Thymus (tissue), 11 donors: ENCODE measurements around the gene TALDO1. TPM values are rescaled to one million over a fixed set of nuclear protein-coding genes. Genes with fewer than 3 reads are reported as not detected.

Source experiments
- DNase-seq, 9 donors: peaks; one replicate each; pipeline ENCODE4 v3.0.0-alpha.2; 2013; ENCODE audit warnings: low spot score in 9 of 9, low read depth in 6 of 9, missing footprints in 1 of 9
- H3K27ac ChIP-seq, 2 donors: one replicate each; pipeline ENCODE4 v1.5.1; 2013; ENCODE audit warnings: control low read depth in 1 of 2, low read depth in 1 of 2, low read length in 1 of 2, mild to moderate bottlenecking in 1 of 2, moderate library complexity in 1 of 2
- H3K27me3 ChIP-seq, 2 donors: one replicate each; pipeline ENCODE4 v1.5.1; 2013; ENCODE audit warnings: low read length in 1 of 2; ENCODE audit not compliant: control insufficient read depth in 2 of 2, insufficient read depth in 1 of 2
- H3K36me3 ChIP-seq, 2 donors: one replicate each; pipeline ENCODE4 v1.5.1; 2013; ENCODE audit warnings: low read length in 1 of 2, mild to moderate bottlenecking in 1 of 2, moderate library complexity in 1 of 2; ENCODE audit not compliant: control insufficient read depth in 2 of 2, insufficient read depth in 2 of 2
- H3K4me1 ChIP-seq, 2 donors: one replicate each; pipeline ENCODE4 v1.5.1; 2013; ENCODE audit warnings: low read length in 2 of 2; ENCODE audit not compliant: control insufficient read depth in 2 of 2, insufficient read depth in 2 of 2
- H3K4me3 ChIP-seq, 2 donors: one replicate each; pipeline ENCODE4 v1.5.1; 2013; ENCODE audit warnings: low read length in 2 of 2, control low read depth in 1 of 2, mild to moderate bottlenecking in 1 of 2
- H3K9me3 ChIP-seq, 2 donors: one replicate each; pipeline ENCODE4 v1.5.1; 2013; ENCODE audit warnings: low read length in 1 of 2, mild to moderate bottlenecking in 1 of 2; ENCODE audit not compliant: control insufficient read depth in 2 of 2, insufficient read depth in 1 of 2
- WGBS: extraction: QIAGEN DNeasy Blood & Tissue Kit; methylation state at CpG from one replicate; pipeline ENCODE4 v1.1.7; 2013; 5-methylcytosine and 5-hydroxymethylcytosine counted together
- polyA plus RNA-seq: library from polyadenylated mRNA; stranded (reverse); fragments of 200-250 nt; gene quantifications from one replicate; pipeline ENCODE4 v1.2.3, GENCODE V29; 2013
- total RNA-seq: library from RNA; stranded (reverse); fragments of 120-200 nt; gene quantifications from one replicate; pipeline ENCODE4 v1.2.4, GENCODE V29; 2013
- donor health status: healthy.

The TALDO1 gene
- total and polyA plus RNA-seq, 2 donors: 115 to 141 TPM

- Histone ChIP-seq H3K4me1 (no peaks in the 10 kb centered on the region), H3K27me3 (no peaks in the 10 kb centered on the region), H3K36me3 (peaks cover 54 to 68% of the 10 kb centered on the region in 2 donors), H3K9me3 (no peaks in the 10 kb centered on the region), H3K27ac (no peak overlapping the region), H3K4me3 (no peak overlapping the region)
- DNase-seq: no peak
- 95% methylated on average over 23 of the region's 23 CpGs for WGBS
Observed at GRCh38 chr11:769887-770641, 22.8 kb downstream of the TALDO1 start.

GRCh38 chr11:770642-771616, 23.7 kb downstream of the TALDO1 start:
- Histone ChIP-seq H3K9me3 (no peaks in the 10 kb centered on the region), H3K36me3 (peaks cover 48 to 64% of the 10 kb centered on the region in 2 donors), H3K27ac (no peak overlapping the region), H3K4me1 (no peaks in the 10 kb centered on the region), H3K27me3 (no peaks in the 10 kb centered on the region), H3K4me3 (no peak overlapping the region)
- no peak for DNase-seq
- 97% methylated on average over 32 of the region's 32 CpGs for WGBS

GRCh38 chr11:771617-772204, 24.4 kb downstream of the TALDO1 start:
- Histone ChIP-seq H3K4me3 (no peak overlapping the region), H3K27ac (no peak overlapping the region), H3K27me3 (no peaks in the 10 kb centered on the region), H3K4me1 (peaks cover 6 to 7% of the 10 kb centered on the region in 2 donors), H3K9me3 (no peaks in the 10 kb centered on the region), H3K36me3 (peaks cover 41 to 57% of the 10 kb centered on the region in 2 donors)
- DNase-seq: no peak
- WGBS: 96% methylated on average over 15 of the region's 15 CpGs

GRCh38 chr11:772429-773390, 25.4 kb downstream of the TALDO1 start:
- H3K4me1 ChIP-seq: peaks cover 6 to 8% of the 10 kb centered on the region in 2 donors
- no peak overlapping the region for H3K27ac ChIP-seq
- H3K9me3 ChIP-seq: no peaks in the 10 kb centered on the region
- H3K36me3 ChIP-seq: peaks cover 40 to 49% of the 10 kb centered on the region in 2 donors
- H3K27me3 ChIP-seq: no peaks in the 10 kb centered on the region
- no peak for DNase-seq
- 96% methylated on average over 34 of the region's 34 CpGs for WGBS
- no peak overlapping the region for H3K4me3 ChIP-seq

- Histone ChIP-seq H3K4me3 (no peak overlapping the region), H3K36me3 (peaks cover 40 to 49% of the 10 kb centered on the region in 2 donors), H3K9me3 (no peaks in the 10 kb centered on the region), H3K27ac (no peak overlapping the region), H3K27me3 (no peaks in the 10 kb centered on the region), H3K4me1 (peaks cover 11 to 14% of the 10 kb centered on the region in 2 donors)
- DNase-seq: no peak
- WGBS: 97% methylated on average over 5 of the region's 5 CpGs
Observed at GRCh38 chr11:773425-773824, 26.2 kb downstream of the TALDO1 start.

GRCh38 chr11:773830-774229, 26.6 kb downstream of the TALDO1 start:
- WGBS: 97% methylated on average over 9 of the region's 9 CpGs
- no peaks in the 10 kb centered on the region for H3K27me3 ChIP-seq
- DNase-seq: no peak
- H3K4me1 ChIP-seq: peaks cover 11 to 17% of the 10 kb centered on the region in 2 donors
- H3K27ac ChIP-seq: no peak overlapping the region
- H3K9me3 ChIP-seq: no peaks in the 10 kb centered on the region
- peaks cover 40 to 48% of the 10 kb centered on the region in 2 donors for H3K36me3 ChIP-seq
- H3K4me3 ChIP-seq: no peak overlapping the region

- H3K9me3 ChIP-seq: no peaks in the 10 kb centered on the region
- no peak overlapping the region for H3K4me3 ChIP-seq
- H3K4me1 ChIP-seq: peaks cover 11 to 20% of the 10 kb centered on the region in 2 donors
- H3K36me3 ChIP-seq: peaks cover 37 to 40% of the 10 kb centered on the region in 2 donors
- no peak for DNase-seq
- 92% methylated on average over 20 of the region's 20 CpGs for WGBS
- H3K27me3 ChIP-seq: no peaks in the 10 kb centered on the region
- no peak overlapping the region for H3K27ac ChIP-seq
Observed at GRCh38 chr11:774873-775592, 27.8 kb downstream of the TALDO1 start.

- DNase-seq: no peak
- no peak overlapping the region for H3K27ac ChIP-seq
- no peaks in the 10 kb centered on the region for H3K9me3 ChIP-seq
- peaks cover 11 to 20% of the 10 kb centered on the region in 2 donors for H3K4me1 ChIP-seq
- WGBS: 65% methylated on average over 11 of the region's 11 CpGs
- no peaks in the 10 kb centered on the region for H3K27me3 ChIP-seq
- H3K36me3 ChIP-seq: peaks cover 26 to 28% of the 10 kb centered on the region in 2 donors
- peak overlapping the region; percentile 71 to 98 for H3K4me3 ChIP-seq
Observed at GRCh38 chr11:776263-776560, 28.9 kb downstream of the TALDO1 start.
